GM21423 (cell line): ENCODE data around the gene APC2.
"Not testable (repeated sequence)": the region's sequence is repeated elsewhere in the genome, so short reads cannot be mapped to it uniquely, and the experiment has no call there.

Experiments used
- ATAC-seq: cut with Tn5 transposase; IDR thresholded peaks from one replicate; pipeline ENCODE4 v1.9.1; 2021; ENCODE audit warnings: mild to moderate bottlenecking, moderate library complexity; ENCODE audit not compliant: unreplicated experiment

The APC2 gene

GRCh38 chr19:1491114-1491848 is 41.4 kb downstream of the APC2 start, which contains the start of gene REEP6:
REEP6 (plus strand) TSS chr19:1491181; CDS start chr19:1491270, 89 bp downstream.
- ATAC-seq: no peak

DNA sequence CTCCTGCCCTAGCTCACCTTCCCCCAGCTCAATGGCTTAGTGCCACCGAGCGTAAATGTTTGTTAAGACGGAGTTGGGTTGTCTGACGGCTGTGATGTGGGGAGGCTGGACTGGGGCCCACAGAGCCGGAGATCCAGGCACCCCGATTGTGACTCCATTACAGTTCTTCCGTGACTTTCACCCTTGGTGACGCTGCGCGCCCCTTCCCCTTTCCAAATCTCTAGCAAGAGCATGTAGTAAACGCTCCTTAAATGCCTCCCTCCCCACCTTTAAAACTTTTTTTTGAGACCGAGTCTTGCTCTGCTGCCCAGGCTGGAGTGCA is 41.9 kb downstream of the APC2 start:
- no peak for ATAC-seq

DNA sequence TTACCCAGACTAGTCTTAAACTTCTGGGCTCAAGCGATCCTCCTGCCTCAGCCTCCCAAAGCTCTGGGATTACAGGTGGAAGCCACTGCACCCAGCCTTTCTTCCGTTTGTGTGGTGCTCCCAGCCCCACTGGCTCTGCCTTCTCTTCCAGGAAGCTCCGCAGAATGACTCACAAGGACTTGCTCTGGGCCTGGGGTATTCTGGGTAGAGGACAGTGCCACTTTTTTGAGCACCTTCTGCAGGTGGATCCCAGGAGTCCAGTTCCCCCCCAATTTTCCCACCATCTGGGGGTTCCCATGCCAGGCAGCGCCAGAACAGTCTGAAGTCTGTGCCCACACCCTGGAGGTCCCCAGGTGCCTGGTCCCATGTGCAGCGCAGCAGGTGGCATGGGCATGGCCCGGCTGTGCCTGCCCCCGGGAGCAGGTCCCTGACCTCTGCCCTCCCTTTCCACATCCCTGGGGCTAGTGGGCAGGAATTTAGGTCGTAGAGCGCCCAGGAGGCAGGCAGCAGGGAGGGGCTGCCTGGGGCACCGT is 42.6 kb downstream of the APC2 start:
- no peak for ATAC-seq

- ATAC-seq: no peak
These were observed 44.3 kb downstream of the APC2 start for GRCh38 chr19:1494115-1494815.

- no peak for ATAC-seq
These were observed 45.3 kb downstream of the APC2 start for GRCh38 chr19:1495051-1495798.

- no peak for ATAC-seq
These were observed 46.1 kb downstream of the APC2 start for GRCh38 chr19:1495799-1496713.

DNA sequence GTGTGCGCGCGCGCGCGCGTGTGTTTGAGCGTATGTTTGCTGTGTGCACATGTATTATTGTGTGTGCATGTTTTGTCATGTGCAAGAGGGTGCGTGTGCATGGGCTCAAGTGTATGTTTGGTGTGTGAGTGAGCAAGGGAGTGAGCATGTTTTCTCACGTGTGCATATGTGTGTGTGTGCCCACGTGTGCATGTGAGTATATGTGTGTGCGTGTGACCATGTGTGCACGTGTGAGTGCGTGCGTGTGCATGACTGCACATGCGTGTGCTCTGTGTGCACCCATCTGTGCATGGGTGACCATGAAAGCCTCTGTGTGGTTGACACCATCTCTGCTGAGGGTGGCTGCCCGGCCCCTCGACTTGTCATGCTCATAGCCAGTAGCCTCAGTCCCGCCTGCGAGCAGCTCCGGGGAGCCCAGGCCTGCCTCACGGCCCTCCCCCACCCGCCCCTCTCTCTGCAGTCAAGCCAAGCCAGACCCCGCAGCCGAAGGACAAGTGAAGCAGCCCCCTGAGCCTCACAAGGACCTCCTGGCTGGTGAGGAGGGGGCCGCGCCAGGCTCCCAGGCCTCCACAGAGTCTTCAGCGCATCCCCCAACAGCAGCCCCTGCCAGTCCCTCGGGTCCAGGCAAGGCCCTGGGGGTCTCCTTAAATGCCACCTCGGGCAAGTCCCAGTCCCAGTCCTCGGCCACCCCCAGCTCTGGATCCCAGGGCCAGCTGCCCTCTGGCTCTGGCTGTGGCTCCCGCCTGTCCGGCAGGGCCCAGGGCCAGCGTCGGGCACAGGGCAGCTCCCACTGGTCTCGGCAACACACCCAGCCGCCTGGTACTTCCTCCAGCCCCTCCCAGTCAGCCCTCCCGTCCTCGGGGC is 47.0 kb downstream of the APC2 start:
- no peak for ATAC-seq

- ATAC-seq: no peak
These were observed 47.8 kb downstream of the APC2 start for GRCh38 chr19:1497578-1498235.

- ATAC-seq: not testable (repeated sequence)
These were observed 49.3 kb downstream of the APC2 start for GRCh38 chr19:1499231-1499630.

- no peak for ATAC-seq
These were observed 51.3 kb downstream of the APC2 start for GRCh38 chr19:1501200-1501595.

DNA sequence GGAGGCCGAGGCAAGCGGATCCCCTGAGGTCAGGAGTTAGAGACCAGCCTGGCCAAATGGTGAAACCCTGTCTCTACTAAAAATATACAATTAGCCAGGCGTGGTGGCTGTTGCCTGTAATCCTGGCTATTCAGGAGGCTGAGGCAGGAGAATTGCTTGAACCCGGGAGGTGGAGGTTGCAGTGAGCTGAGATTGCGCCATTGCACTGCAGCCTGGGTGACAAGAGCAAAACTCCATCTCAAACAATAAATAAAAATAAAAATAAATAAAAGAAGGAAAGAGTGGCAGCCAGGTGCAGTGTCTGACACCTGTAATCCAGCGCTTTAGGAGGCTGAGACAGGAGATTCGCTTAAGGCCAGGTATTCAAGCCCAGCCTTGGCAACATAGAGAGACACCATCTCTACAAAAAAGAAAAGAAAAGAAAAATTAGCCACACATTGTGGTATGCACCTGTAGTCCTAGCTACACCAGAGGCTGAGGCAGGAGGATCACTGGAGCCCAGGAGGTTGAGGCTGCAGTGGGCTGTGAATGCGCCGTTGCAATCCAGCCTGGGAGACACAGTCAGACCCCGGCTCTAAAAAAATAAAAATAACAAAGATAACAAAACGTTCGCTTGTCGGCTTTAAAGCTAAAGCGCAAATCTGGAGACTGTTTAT is 52.6 kb downstream of the APC2 start:
- no peak for ATAC-seq

DNA sequence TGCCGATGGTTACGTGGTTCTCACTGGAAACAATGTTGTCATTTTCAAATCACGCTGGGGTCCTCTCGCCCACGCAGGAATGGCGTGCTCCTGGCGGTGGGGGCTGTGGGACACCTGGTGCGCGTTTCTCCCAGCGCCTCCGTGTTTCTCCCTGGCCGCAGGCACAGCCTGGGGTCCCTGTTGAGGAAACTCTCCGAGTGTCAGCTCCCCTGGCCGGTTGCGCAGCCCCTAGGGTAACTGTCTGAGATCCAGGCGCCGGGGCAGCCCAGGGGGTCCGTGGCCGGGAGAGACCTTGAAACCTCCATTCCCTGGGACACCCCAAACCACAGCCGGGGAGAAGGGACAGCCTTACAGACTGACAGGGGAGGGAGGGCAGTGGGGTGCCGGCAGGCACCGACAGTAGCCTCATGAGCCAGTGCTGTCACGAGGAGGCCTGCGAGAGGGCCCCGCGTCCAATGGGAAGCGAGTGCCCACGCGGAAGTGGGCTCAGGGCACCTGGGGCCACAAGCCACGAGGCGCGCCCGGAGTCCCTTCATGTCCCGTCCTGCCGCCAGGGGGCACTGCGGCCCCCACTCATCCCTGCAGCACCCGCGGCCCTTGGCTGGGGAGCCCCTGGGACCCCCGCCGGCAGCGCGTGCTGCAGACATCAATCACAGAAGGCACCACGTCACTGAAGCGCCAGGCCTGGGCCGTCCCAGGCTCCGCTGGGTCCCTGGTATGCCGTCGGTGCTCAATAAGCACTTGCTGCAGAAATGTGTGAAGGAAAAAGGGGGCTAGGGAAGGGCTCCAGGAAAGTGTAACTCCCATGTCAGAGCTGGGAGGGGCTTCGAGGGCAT is 53.4 kb downstream of the APC2 start:
- ATAC-seq: no peak

DNA sequence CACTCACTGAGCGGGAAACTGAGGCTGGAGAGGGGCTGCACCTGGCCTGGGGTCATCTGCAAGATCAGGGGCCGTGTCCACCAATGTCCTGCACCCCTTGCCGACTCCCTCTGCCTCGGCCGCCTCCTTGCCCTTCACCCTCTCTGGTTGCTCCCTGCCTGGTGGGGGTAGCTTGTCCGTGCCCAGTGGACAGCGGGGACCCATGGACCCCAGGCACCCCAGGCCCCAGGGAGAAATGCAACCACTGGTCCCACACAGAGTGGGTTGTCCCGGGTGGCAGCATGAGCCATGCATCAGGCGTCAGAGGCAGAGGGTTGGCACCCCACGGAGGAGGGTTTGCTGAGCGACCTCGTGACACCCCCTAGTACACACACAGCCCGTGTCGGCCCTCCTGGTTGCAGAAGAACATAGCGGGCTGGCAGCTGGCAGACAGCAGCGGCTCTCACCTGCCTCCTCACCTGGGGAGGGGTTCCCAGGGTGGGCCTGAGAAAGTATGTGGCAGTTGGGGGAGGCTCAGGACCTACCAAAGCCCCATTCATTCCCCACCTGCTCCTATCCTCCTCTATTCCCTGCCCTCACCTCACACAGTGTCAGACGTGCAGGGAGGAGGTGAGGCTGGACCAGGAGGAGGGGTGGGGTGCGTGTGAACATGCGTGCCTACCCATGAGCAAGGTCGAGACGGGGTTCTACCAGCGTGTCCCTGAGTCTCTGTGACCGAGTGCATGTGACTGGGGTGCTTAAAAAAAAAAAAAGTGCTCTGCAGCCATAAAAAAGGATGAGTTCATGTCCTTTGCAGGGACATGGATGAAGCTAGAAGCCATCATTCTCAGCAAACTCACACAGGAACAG is 54.2 kb downstream of the APC2 start:
- no peak for ATAC-seq

- ATAC-seq: no peak
These were observed 55.1 kb downstream of the APC2 start for GRCh38 chr19:1505012-1505411.

GRCh38 chr19:1505991-1506881 is 56.3 kb downstream of the APC2 start:
- ATAC-seq: no peak

- ATAC-seq: no peak
These were observed 57.3 kb downstream of the APC2 start for GRCh38 chr19:1507192-1507660.
